IMR-90 (cell line): ENCODE data around the gene ANKRD33B. TPM values are rescaled to one million over a fixed set of nuclear protein-coding genes. Genes with fewer than 3 reads are reported as not detected.

Source experiments
- ATAC-seq: fragments of 200-7000 bp; cut with Tn5 transposase; 2 replicates; pipeline ENCODE4 v1.9.1; 2020; ENCODE audit warnings: low read depth, mild to moderate bottlenecking, moderate library complexity
- BruUV-seq: library from RNA; stranded (reverse); fragments of 400-500 nt; replicated peaks from 2 replicates; lab custom pipeline; 2021; lab: Mats Ljungman, UMichigan
- CTCF ChIA-PET: fragments of 300-600 bp; formaldehyde crosslinking; extraction: SDS; loops from one replicate; lab custom pipeline; 2021; ENCODE audit warnings: antibody characterized with exemption; lab: Yijun Ruan, JAX
- POLR2A ChIA-PET: fragments of 300-600 bp; sonication (Branson Sonifier 250); formaldehyde crosslinking; loops from one replicate; lab custom pipeline; 2022; ENCODE audit warnings: antibody characterized with exemption; ENCODE audit not compliant: unreplicated experiment; lab: Charles Lee
- DNase-seq: peaks from one replicate; pipeline ENCODE4 v3.0.0; 2013
- H2AFZ ChIP-seq: replicated peaks from 2 replicates; pipeline ENCODE3; 2013; ENCODE audit warnings: low read length, mild to moderate bottlenecking; ENCODE audit not compliant: poor library complexity
- H2AK5ac ChIP-seq: 2 replicates; pipeline ENCODE4 v1.6.1; 2013; ENCODE audit warnings: low read depth, low read length, inconsistent platforms
- H2AK9ac ChIP-seq: replicated peaks from 2 replicates; pipeline ENCODE3; 2013; ENCODE audit warnings: mild to moderate bottlenecking, low read depth, low read length, moderate library complexity; ENCODE audit not compliant: poor library complexity
- H2BK120ac ChIP-seq: 2 replicates; pipeline ENCODE4 v1.6.1; 2013; ENCODE audit warnings: low read depth, low read length, inconsistent platforms
- H2BK15ac ChIP-seq: 3 replicates; pipeline ENCODE4 v1.6.1; 2013; ENCODE audit warnings: low read depth, low read length, inconsistent platforms
- H2BK20ac ChIP-seq: 2 replicates; pipeline ENCODE4 v1.6.1; 2013; ENCODE audit warnings: low read depth, mild to moderate bottlenecking, inconsistent platforms, low read length, moderate library complexity
- H2BK5ac ChIP-seq: 2 replicates; pipeline ENCODE4 v1.6.1; 2013; ENCODE audit warnings: mild to moderate bottlenecking, low read depth, low read length, inconsistent platforms; ENCODE audit not compliant: poor library complexity, severe bottlenecking
- H3K14ac ChIP-seq: replicated peaks from 2 replicates; pipeline ENCODE4 v1.6.1; 2013; ENCODE audit warnings: low read depth, low read length, inconsistent platforms
- H3K18ac ChIP-seq: 2 replicates; pipeline ENCODE4 v1.6.1; 2013; ENCODE audit warnings: low read depth, low read length, control low read depth
- H3K23ac ChIP-seq: 2 replicates; pipeline ENCODE4 v1.6.1; 2013; ENCODE audit warnings: low read depth, low read length, inconsistent platforms
- H3K27ac ChIP-seq: 2 replicates; pipeline ENCODE4 v1.5.1; 2013; ENCODE audit warnings: mild to moderate bottlenecking, control low read depth, low read length; ENCODE audit not compliant: insufficient read depth
- H3K27me3 ChIP-seq: 2 replicates; pipeline ENCODE4 v1.6.1; 2013; ENCODE audit warnings: low read length; ENCODE audit not compliant: control insufficient read depth, insufficient read depth
- H3K36me3 ChIP-seq: 2 replicates; pipeline ENCODE4 v1.6.1; 2013; ENCODE audit warnings: low read length, mixed read lengths; ENCODE audit not compliant: control insufficient read depth, insufficient read depth
- H3K4ac ChIP-seq: 2 replicates; pipeline ENCODE4 v1.6.1; 2013; ENCODE audit warnings: low read depth, low read length, inconsistent platforms
- H3K4me1 ChIP-seq: 2 replicates; pipeline ENCODE4 v1.6.1; 2013; ENCODE audit warnings: low read length, mixed read lengths; ENCODE audit not compliant: control insufficient read depth, insufficient read depth
- H3K4me2 ChIP-seq: 2 replicates; pipeline ENCODE4 v1.6.1; 2013; ENCODE audit warnings: low read depth, mild to moderate bottlenecking, control low read depth, low read length, moderate library complexity
- H3K4me3 ChIP-seq: 2 replicates; pipeline ENCODE4 v1.5.1; 2013; ENCODE audit warnings: low read depth, mild to moderate bottlenecking, control low read depth, low read length, moderate library complexity; ENCODE audit not compliant: insufficient read depth
- H3K56ac ChIP-seq: 2 replicates; pipeline ENCODE4 v1.6.1; 2013; ENCODE audit warnings: low read length, inconsistent platforms; ENCODE audit not compliant: insufficient read depth; ENCODE audit errors: extremely low read depth
- H3K79me1 ChIP-seq, 2 experiments: 2 replicates each; pipeline ENCODE4 v1.6.1; 2013; ENCODE audit warnings: low read length in 2 of 2, inconsistent platforms in 1 of 2, low read depth in 1 of 2
- H3K9ac ChIP-seq: 2 replicates; pipeline ENCODE4 v1.6.1; 2013; ENCODE audit warnings: low read depth, low read length, control low read depth
- H3K9me1 ChIP-seq: 2 replicates; pipeline ENCODE4 v1.6.1; 2013; ENCODE audit warnings: low read length, inconsistent platforms; ENCODE audit not compliant: insufficient read depth
- H3K9me3 ChIP-seq: 2 replicates; pipeline ENCODE4 v1.6.1; 2013; ENCODE audit warnings: low read length; ENCODE audit not compliant: control insufficient read depth, insufficient read depth
- H4K20me1 ChIP-seq: 2 replicates; pipeline ENCODE4 v1.6.1; 2013; ENCODE audit warnings: low read length, inconsistent platforms; ENCODE audit not compliant: insufficient read depth
- H4K5ac ChIP-seq: 2 replicates; pipeline ENCODE4 v1.6.1; 2013; ENCODE audit warnings: mild to moderate bottlenecking, low read depth, low read length, control low read depth
- H4K8ac ChIP-seq, 2 experiments: 2 replicates each; pipeline ENCODE4 v1.6.1; 2013; ENCODE audit warnings: low read depth in 2 of 2, low read length in 2 of 2, control low read depth in 1 of 2, inconsistent platforms in 1 of 2
- H4K91ac ChIP-seq: 2 replicates; pipeline ENCODE4 v1.6.1; 2013; ENCODE audit warnings: low read depth, low read length, inconsistent platforms; ENCODE audit not compliant: insufficient read depth
- BHLHE40 ChIP-seq: fragments of 150-350 bp; IDR thresholded peaks from 2 replicates; pipeline ENCODE4 v1.6.1; 2016; ENCODE audit warnings: mild to moderate bottlenecking, low read depth, low read length
- CHD1 ChIP-seq: IDR thresholded peaks from 2 replicates; pipeline ENCODE4 v1.6.1; 2012; ENCODE audit warnings: low read depth, low read length, improper control_type of control experiment
- ELK1 ChIP-seq: fragments of 150-350 bp; IDR thresholded peaks from 2 replicates; pipeline ENCODE4 v1.6.1; 2016; ENCODE audit warnings: low read depth, mild to moderate bottlenecking, low read length, moderate library complexity, borderline replicate concordance
- FOS ChIP-seq: fragments of 150-350 bp; IDR thresholded peaks from 2 replicates; pipeline ENCODE4 v1.6.1; 2016; ENCODE audit warnings: low read depth, low read length
- MAZ ChIP-seq: IDR thresholded peaks from 2 replicates; pipeline ENCODE4 v1.6.1; 2012; ENCODE audit warnings: low read depth, mild to moderate bottlenecking, low read length, improper control_type of control experiment, moderate library complexity, borderline replicate concordance
- MXI1 ChIP-seq: IDR thresholded peaks from 2 replicates; pipeline ENCODE4 v1.6.1; 2012; ENCODE audit warnings: low read depth, mild to moderate bottlenecking, low read length, moderate library complexity, borderline replicate concordance
- NFE2L2 ChIP-seq: fragments of 150-350 bp; IDR thresholded peaks from 2 replicates; pipeline ENCODE4 v1.6.1; 2016; ENCODE audit warnings: low read depth, mild to moderate bottlenecking, low read length
- POLR2A ChIP-seq: IDR thresholded peaks from 2 replicates; pipeline ENCODE4 v1.6.1; 2012; ENCODE audit warnings: mild to moderate bottlenecking, low read depth, low read length
- RAD21 ChIP-seq: IDR thresholded peaks from 2 replicates; pipeline ENCODE4 v1.6.1; 2012; ENCODE audit warnings: low read length, improper control_type of control experiment
- RCOR1 ChIP-seq: IDR thresholded peaks from 2 replicates; pipeline ENCODE4 v1.6.1; 2012; ENCODE audit warnings: mild to moderate bottlenecking, low read length, improper control_type of control experiment; ENCODE audit not compliant: insufficient replicate concordance
- RFX5 ChIP-seq: IDR thresholded peaks from 2 replicates; pipeline ENCODE4 v1.8.0; 2012; ENCODE audit warnings: low read depth, mild to moderate bottlenecking, low read length, moderate library complexity
- SMC3 ChIP-seq: fragments of 150-350 bp; IDR thresholded peaks from 2 replicates; pipeline ENCODE4 v1.6.1; 2016; ENCODE audit warnings: low read depth, mild to moderate bottlenecking, antibody characterized with exemption, low read length, moderate library complexity
- USF2 ChIP-seq: fragments of 150-350 bp; IDR thresholded peaks from 2 replicates; pipeline ENCODE4 v1.6.1; 2017; ENCODE audit warnings: mild to moderate bottlenecking, antibody characterized with exemption, low read length, low read depth
- WGBS, 2 experiments: methylation state at CpG; one replicate each; pipeline versions ENCODE4 v1.1.5 to v1.1.7; 2013; ENCODE audit warnings: missing lambda C conversion rate in 2 of 2; ENCODE audit not compliant: insufficient read length in 1 of 2; ENCODE audit errors: extremely low coverage in 2 of 2; 5-methylcytosine and 5-hydroxymethylcytosine counted together
- dilution Hi-C: fragments of 300-500 bp; cut with HindIII; formaldehyde crosslinking; loops from one replicate; pipeline ENCODE4 v1.14.3; 2018; ENCODE audit warnings: low sequenced_read_pairs; ENCODE audit not compliant: unreplicated experiment
- in situ Hi-C: fragments of 300-500 bp; cut with MboI; formaldehyde crosslinking; loops from 3 replicates; pipeline ENCODE4 v1.14.3; 2019; ENCODE audit warnings: low sequenced_read_pairs, inconsistent platforms, mixed read lengths
- intact Hi-C: fragments of 100-400 bp; cut with micrococcal nuclease; formaldehyde crosslinking; loops from 2 replicates; pipeline ENCODE4 v1.10.0; 2022
- polyA plus RNA-seq, 3 experiments: library from polyadenylated mRNA; depleted of rRNA; stranded (reverse); fragments of >200 nt; gene quantifications; 2 replicates each; pipeline ENCODE4 v1.2.3, GENCODE V29; 2012; ENCODE audit warnings: low replicate concordance in 1 of 3
- total RNA-seq: library from RNA; depleted of rRNA; stranded (reverse); fragments of >200 nt; gene quantifications from 2 replicates; pipeline ENCODE4 v1.2.3, GENCODE V29; 2012

ANKRD33B gene
- total and polyA plus RNA-seq, 2 of the 4 experiments (the other 2 are of a cell fraction) = 2.5 to 3.3 TPM

DNA sequence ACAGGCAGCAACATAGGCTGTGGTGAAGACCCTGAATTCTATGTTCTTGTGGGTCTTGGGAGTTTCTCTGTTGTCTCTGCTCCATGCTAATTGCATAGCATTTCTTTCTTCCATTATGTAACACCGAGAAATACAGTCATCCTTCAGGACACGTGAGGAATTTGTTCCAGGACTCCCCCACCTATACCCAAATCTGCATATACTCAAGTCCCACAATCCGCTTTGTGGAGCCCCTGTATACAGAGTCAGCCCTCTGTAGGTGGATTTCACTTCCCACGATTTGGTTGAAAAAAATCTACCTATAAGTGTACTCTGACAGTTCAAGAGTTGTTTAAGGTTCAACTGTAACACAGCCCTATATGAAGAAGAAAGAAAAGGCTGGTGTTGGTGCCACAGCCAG, 22.1 kb downstream of the ANKRD33B start:
- H3K9ac ChIP-seq = no peak overlapping the region
- H3K14ac ChIP-seq = no peak overlapping the region
- peaks cover 19% of the 10 kb centered on the region for H3K9me1 ChIP-seq
- TF ChIP-seq POLR2A = no peak
- no peak for TF ChIP-seq MAZ
- no peak for TF ChIP-seq NFE2L2
- no peak for TF ChIP-seq RCOR1
- TF ChIP-seq MXI1 = no peak
- no peak for TF ChIP-seq CHD1
- TF ChIP-seq FOS = no peak
- no peak for TF ChIP-seq SMC3
- TF ChIP-seq BHLHE40 = no peak
- TF ChIP-seq RAD21 = no peak
- TF ChIP-seq RFX5 = no peak
- TF ChIP-seq ELK1 = no peak
- no peak for TF ChIP-seq USF2
- ChIA-PET CTCF (no interaction called here), POLR2A (no interaction called here)
- H3K56ac ChIP-seq = no peak overlapping the region
- intact Hi-C loops = no loop called here
- no peak overlapping the region for H4K5ac ChIP-seq
- ATAC-seq (no peak), DNase-seq (no peak)
- H3K4ac ChIP-seq = no peak overlapping the region
- no peak overlapping the region for H2BK120ac ChIP-seq
- in situ Hi-C loops = no loop called here
- dilution Hi-C loops = no loop called here
- no peaks in the 10 kb centered on the region for H3K9me3 ChIP-seq
- no peak overlapping the region for H2BK15ac ChIP-seq
- no peak overlapping the region for H3K4me2 ChIP-seq
- peaks cover 27 to 79% of the 10 kb centered on the region in 2 experiments for H3K79me1 ChIP-seq
- no peak overlapping the region for H2BK20ac ChIP-seq
- no TSS peak for BruUV-seq
- H3K4me1 ChIP-seq = peaks cover 6% of the 10 kb centered on the region; the same call in 1 of the 2 replicates
- no peak overlapping the region for H3K27ac ChIP-seq
- peaks cover 5% of the 10 kb centered on the region; the same call in 1 of the 2 replicates for H3K36me3 ChIP-seq
- H2AK9ac ChIP-seq = no peak overlapping the region
- H3K4me3 ChIP-seq = no peak overlapping the region
- H2AFZ ChIP-seq = no peak overlapping the region
- no peak overlapping the region for H4K91ac ChIP-seq
- WGBS, 2 experiments = no CpG with 5 or more reads among the region's 4 CpGs
- H4K20me1 ChIP-seq = peaks cover 66% of the 10 kb centered on the region
- no peak overlapping the region for H3K18ac ChIP-seq
- H3K23ac ChIP-seq = no peak overlapping the region
- H3K27me3 ChIP-seq = no peaks in the 10 kb centered on the region
- H2AK5ac ChIP-seq = no peak overlapping the region; the same call in 1 of the 2 replicates
- H2BK5ac ChIP-seq = no peak overlapping the region
- no peak overlapping the region for H4K8ac ChIP-seq
